GM12891 (cell line): ENCODE results near the gene KDM4C.

Source experiments
- POLR2A ChIP-seq: IDR thresholded peaks from 2 replicates; pipeline ENCODE4 v1.6.1; 2011; ENCODE audit warnings: low read depth, low read length, control low read depth
- POLR2AphosphoS5 ChIP-seq: IDR thresholded peaks from 2 replicates; pipeline ENCODE4 v1.6.1; 2011; ENCODE audit warnings: low read depth, low read length, control low read depth

DNA sequence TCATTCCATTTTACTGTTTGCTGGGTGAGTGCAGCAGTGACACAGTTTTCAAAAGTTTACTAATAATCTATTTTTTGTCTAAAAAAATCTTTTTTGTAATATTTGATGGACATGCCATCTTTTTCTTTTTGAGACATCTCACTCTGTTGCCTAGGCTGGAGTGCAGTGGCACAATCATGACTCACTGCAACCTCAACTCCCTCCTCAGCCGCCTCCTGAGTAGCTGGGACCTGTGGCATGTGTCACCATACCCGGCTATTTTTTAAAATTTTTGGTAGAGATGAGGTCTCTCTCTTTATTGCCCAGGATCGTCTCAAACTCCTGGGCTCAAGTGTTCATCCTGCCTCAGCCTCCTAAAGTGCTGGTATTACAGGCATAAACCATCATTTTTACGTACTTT, 86.0 kb downstream of the KDM4C start:
- TF ChIP-seq POLR2A, result no peak
- no peak for TF ChIP-seq POLR2AphosphoS5
